DMS114 treated with DMSO at 0.1 percent for 48 hours (cell line): ENCODE measurements around the gene ZDHHC6.
"Not testable (repeated sequence)": the region's sequence is repeated elsewhere in the genome, so short reads cannot be mapped to it uniquely, and the experiment has no call there.

ENCODE experiments used
- DNase-seq: peaks from one replicate; lab custom pipeline; 2025; ENCODE audit not compliant: unreplicated experiment; lab: John Stamatoyannopoulos, UW

The ZDHHC6 gene

GRCh38 chr10:112393341-112393740 is 53.4 kb downstream of the ZDHHC6 start:
- DNase-seq, result no peak

- no peak for DNase-seq
Measured at GRCh38 chr10:112390125-112390703, 56.5 kb downstream of the ZDHHC6 start.

GRCh38 chr10:112389271-112389822 is 57.4 kb downstream of the ZDHHC6 start:
- no peak for DNase-seq

GRCh38 chr10:112388548-112388947 is 58.2 kb downstream of the ZDHHC6 start:
- DNase-seq, result no peak

GRCh38 chr10:112388056-112388455 is 58.7 kb downstream of the ZDHHC6 start:
- DNase-seq, result not testable (repeated sequence)

- no peak for DNase-seq
Measured at GRCh38 chr10:112385201-112385600, 61.5 kb downstream of the ZDHHC6 start.

GRCh38 chr10:112384141-112384540 is 62.6 kb downstream of the ZDHHC6 start:
- no peak for DNase-seq

- no peak for DNase-seq
Measured at GRCh38 chr10:112383325-112383724, 63.4 kb downstream of the ZDHHC6 start.

GRCh38 chr10:112382515-112383235 is 64.0 kb downstream of the ZDHHC6 start:
- no peak for DNase-seq
